Sigmoid colon (tissue), 4 donors: Measurements from ENCODE around the gene ARHGAP44.

Experiments
- CTCF ChIP-seq, 4 experiments: fragments of 450-650 bp in 3 of 4; fragments of 200-600 bp in 1 of 4; IDR thresholded peaks; one replicate each; pipeline ENCODE4 v1.5.1; 2016 to 2019; ENCODE audit warnings: antibody characterized with exemption in 4 of 4, mild to moderate bottlenecking in 3 of 4, moderate library complexity in 2 of 4
- EP300 ChIP-seq, 4 donors: sonication (generic); formaldehyde crosslinking; IDR thresholded peaks; one replicate each; pipeline ENCODE4 v1.6.1; 2017; ENCODE audit warnings: antibody characterized with exemption in 4 of 4
- POLR2AphosphoS5 ChIP-seq, 4 donors: sonication (generic); formaldehyde crosslinking; IDR thresholded peaks; one replicate each; pipeline ENCODE4 v1.6.1; 2017; ENCODE audit warnings: antibody characterized with exemption in 4 of 4

GRCh38 chr17:12902046-12902445 is 112.7 kb downstream of the ARHGAP44 start:
- TF ChIP-seq CTCF (IDR thresholded peaks at IDR 0.05): no peak
- no peak for TF ChIP-seq POLR2AphosphoS5 (IDR thresholded peaks at IDR 0.05)
- no peak for TF ChIP-seq EP300 (IDR thresholded peaks at IDR 0.05)
